ENCODE results near the gene HERC6.
"Not testable (repeated sequence)": the region's sequence is repeated elsewhere in the genome, so short reads cannot be mapped to it uniquely, and the experiment has no call there.

HERC6 gene

DNA sequence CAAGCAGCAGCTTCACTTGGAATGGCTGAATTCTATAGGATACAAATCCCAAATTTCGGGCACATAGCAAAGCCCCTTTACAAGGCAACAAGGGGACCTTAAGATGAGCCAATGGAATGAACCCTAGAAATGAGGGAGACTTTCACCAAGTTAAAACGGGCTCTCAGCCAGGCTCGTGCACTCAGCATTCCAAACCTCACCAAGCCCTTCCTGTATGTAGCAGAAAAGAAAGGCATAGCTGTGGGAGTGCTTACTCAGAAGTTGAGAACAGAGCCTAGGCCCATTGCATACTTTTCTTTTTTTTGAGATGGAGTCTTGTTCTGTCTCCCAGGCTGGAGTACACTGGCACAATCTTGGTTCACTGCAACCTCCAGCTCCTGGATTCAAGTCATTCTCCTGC is 67.5 kb downstream of the HERC6 start:
- DNase-seq (ENCODE audit: low read depth) = no peak

- no peak for DNase-seq (ENCODE audit: low read depth)
Measured at GRCh38 chr4:88447371-88448095, 68.9 kb downstream of the HERC6 start.

DNA sequence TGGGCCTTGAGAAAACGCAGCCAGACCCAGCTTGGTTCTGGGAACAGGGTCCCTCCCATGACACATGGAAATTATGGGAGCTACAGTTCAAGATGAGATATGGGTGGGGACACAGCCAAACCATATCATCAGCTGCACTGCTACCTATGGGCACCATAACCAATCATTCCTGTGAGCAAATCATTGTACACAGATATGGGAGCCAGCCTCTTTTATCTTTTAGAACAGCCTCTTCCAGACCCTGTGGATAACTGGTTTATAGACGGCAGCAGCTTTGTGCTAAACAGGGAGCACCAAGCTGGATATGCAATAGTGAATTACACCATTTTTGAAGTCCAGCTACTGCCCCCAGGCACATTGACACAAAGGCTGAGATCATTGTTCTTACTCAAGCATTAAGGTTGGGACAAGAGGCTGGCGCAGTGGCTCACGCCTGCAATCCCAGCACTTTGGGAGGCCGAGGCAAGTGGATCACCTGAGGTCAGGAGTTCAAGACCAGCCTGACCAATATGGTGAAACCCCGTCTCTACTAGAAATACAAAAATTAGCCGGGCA is 69.6 kb downstream of the HERC6 start:
- DNase-seq (ENCODE audit: low read depth) = not testable (repeated sequence)

GRCh38 chr4:88448889-88449288 is 70.2 kb downstream of the HERC6 start:
- DNase-seq (ENCODE audit: low read depth) = no peak

DNA sequence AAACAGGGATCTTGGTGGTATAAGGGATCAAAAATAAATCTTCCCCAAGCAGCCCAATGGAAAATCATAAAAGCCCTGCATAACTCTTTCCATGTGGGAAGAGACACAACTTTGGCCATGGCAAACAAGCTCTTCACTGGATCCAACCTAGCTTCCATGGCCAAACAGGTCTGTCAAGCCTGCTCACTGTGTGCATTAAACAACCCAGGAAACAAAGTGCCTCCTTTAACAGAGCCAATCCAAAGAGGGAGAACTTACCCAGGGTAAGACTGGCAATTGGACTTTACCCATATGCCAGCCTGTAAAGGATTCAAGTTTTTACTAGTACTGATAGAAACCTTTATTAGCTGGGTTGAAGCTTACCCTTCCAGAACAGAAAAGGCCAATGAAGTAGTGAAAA is 70.6 kb downstream of the HERC6 start:
- DNase-seq (ENCODE audit: low read depth) = no peak

DNA sequence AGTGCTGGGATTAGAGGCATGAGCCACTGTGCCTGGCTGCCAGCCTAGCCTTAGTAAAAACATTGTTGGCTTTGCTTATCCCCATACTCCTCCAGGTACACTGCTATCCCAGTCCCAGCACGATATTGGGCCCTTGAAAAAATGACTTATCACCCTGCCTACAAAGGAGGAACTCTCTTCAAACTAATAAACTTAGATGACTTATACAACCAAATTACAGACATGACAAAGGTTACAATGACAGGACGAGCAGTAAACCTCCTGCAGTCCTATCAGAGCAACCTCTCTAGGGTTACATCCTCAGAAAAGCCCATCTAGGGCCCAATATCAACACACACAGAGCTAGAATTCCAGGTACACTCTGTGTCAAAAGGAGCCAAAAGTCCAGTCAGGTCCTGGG is 72.6 kb downstream of the HERC6 start:
- no peak for DNase-seq (ENCODE audit: low read depth)

GRCh38 chr4:88452912-88453311 is 74.3 kb downstream of the HERC6 start:
- DNase-seq (ENCODE audit: low read depth) = no peak

DNA sequence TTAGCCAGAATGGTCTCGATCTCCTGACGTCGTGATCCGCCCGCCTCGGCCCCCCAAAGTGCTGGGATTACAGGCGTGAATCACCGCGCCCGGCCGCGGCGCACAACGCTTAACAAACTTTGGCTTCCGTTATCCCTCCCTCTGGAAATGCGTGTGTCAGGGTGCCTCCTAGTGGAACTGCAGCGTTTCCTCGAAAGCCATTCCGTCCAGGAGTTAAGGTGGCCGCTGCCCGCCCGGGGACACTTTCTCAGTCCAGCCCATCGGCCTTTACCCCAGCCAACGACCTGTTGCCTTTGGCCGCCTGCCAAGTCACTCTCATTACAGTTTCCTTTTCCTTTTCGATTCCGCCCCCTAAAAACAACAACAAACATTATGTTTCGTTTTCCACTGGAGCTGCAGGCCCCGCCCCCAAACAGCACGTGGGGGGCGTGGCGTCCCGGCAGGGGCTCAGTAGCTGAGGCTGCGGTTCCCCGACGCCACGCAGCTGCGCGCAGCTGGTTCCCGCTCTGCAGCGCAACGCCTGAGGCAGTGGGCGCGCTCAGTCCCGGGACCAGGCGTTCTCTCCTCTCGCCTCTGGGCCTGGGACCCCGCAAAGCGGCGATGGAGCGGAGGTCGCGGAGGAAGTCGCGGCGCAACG is 78.1 kb downstream of the HERC6 start, which contains the start of gene HERC5:
TSS of gene HERC5 (plus strand) at position 450 of the 637 bp plus-strand sequence. CDS start at position 601, 151 bp downstream.
- DNase-seq (ENCODE audit: low read depth) = peak; percentile 83

GRCh38 chr4:88457307-88458103 is 78.9 kb downstream of the HERC6 start:
- no peak for DNase-seq (ENCODE audit: low read depth)

GRCh38 chr4:88458104-88458740 is 79.6 kb downstream of the HERC6 start:
- no peak for DNase-seq (ENCODE audit: low read depth)

DNA sequence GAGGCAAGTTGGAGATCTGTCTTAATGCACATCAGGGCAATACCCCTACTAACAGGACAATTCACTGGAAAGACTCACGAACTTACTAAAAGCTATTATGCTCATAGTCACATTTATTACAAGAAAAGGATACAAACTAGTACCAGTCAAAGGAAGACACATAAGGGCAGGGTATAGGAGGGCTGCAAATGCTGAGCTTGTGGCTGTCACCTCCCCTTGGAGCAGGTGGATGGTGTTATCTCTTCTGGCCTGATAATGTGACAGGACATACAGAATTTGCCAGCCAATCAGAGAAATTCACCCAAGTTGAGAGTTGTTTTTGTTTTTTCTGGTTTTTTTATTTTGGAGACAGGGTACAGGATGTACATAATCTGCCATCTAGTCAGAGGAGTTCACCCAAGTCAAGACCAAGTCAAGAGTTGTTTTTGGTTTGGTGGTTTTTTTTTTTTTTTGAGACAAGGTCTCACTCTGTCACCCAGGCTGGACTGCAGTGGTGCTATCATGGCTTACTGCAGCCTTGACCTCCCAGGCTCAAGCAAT is 87.1 kb downstream of the HERC6 start:
- DNase-seq (ENCODE audit: low read depth) = no peak

DNA sequence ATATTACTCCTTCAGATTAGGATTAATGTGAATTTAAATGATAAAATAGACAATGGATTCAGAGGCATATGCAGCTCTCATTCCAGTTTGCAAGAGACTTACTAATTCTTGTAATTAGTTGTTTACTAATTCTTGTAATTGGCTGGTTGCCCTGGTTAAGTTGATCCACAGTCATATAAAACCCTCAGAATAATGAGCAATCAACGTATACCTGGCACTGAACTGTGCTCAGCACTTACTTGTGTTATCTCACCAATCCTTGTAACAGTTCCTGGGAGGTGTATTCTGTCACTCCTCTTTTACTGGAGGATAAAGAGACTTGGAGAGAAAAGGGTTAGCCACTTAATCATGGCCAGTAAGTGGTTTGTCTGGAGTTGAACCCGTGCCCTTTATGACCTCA is 88.7 kb downstream of the HERC6 start:
- no peak for DNase-seq (ENCODE audit: low read depth)

GRCh38 chr4:88477229-88477860 is 98.7 kb downstream of the HERC6 start:
- no peak for DNase-seq (ENCODE audit: low read depth)

DNA sequence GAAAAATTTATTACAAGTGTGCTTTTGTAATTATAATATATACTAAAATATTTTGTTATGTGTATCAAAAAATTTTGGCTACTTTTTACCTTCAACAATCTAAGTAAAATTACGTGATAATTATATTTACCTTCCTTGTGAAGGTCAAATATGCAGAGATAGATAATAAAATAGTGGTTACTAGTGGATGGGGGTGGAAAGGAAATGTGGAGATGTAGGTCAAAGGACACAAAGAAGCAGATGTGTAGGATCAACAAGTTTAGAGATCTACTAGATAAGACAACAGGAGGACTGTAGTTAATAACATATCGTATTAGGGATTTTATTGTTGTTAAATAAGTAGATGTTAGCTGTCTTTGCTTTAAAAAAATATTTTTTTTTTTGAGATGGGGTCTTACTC is 99.6 kb downstream of the HERC6 start:
- DNase-seq (ENCODE audit: low read depth) = no peak

DNA sequence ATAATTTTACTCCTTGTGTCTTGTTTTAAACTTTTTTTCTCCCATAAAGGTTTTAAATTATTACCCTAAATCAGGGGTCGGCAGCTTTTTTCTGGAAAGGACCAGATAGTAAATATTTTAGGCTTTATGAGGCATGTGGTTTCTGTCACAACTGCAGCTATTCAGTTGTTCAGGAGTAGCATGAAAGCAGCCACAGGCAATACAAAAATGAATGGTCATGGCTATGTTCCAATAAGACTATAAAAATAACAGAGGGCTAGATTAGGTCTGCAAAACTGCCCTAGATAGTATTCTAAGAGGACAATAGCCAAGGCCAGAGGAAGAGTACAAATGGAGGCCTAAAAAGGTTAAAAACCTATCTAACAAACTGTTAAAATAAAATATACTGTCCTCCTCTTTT is 102.9 kb downstream of the HERC6 start:
- DNase-seq (ENCODE audit: low read depth) = no peak

- no peak for DNase-seq (ENCODE audit: low read depth)
Measured at GRCh38 chr4:88489100-88489761, 110.6 kb downstream of the HERC6 start.
